RPMI8226 (cell line): Measurements from ENCODE around the gene ZNF322.
"Not testable (repeated sequence)": the region's sequence is repeated elsewhere in the genome, so short reads cannot be mapped to it uniquely, and the experiment has no call there.

Experiments used
- DNase-seq: peaks from one replicate; pipeline ENCODE4 v3.0.0-alpha.2; 2015

The ZNF322 gene

DNA sequence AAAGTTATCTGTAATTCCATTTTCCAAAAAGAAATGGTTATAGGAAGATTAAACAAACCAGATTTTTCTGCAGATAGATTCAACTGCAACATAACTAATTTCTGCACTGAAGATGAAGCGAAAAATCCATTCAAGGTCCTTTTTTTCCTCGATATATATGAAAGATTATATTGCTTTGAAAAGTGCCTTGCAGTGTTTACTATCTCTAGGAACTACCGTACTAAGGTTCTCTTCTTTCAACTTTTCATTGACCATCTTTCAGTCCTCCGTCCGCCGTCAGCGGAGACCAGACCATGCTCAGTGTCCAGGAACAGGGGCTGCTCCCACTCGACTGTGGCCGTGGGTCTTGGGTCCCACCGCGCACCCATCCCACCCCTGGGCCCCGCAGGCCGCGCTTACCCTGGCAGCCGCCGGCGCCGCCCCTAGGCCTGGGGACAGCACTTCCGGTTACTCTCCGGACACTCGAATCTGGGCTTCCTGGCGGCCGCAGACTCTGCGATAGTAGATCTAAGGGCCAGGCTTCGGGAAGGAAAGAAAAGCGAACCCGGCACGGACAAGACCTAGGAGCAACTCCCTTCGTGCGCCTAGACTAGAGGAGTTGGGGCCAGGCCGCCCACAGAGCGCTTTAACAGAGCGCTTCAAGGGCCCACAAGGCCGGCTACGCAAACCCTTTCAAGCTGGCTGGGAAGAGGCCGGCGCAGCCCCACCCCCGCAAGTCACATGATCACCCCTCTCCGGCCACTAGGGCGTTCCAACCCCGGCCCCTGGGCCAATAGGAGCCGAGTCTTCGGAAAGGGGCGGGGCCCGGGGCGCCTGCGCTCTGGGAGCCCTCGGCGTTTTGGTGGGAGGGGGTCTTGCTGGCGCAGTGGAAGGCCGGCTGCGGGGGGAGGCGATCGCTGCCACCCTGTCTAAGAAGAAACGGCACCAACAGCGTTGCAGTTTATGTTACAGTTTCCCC lies at the start of gene ZNF322:
ZNF322 (minus strand) TSS at position 705 of the 958 bp plus-strand sequence. CDS start 21,193 bp downstream, outside the sequence.
- DNase-seq = peak; percentile 98

- DNase-seq = not testable (repeated sequence)
Measured at GRCh38 chr6:26705780-26706179, 46.2 kb upstream of the ZNF322 start.

GRCh38 chr6:26705352-26705751 lies 45.8 kb upstream of the ZNF322 start:
- DNase-seq = not testable (repeated sequence)

GRCh38 chr6:26701023-26701747 lies 41.6 kb upstream of the ZNF322 start:
- not testable (repeated sequence) for DNase-seq

GRCh38 chr6:26697496-26697895 lies 38.0 kb upstream of the ZNF322 start:
- not testable (repeated sequence) for DNase-seq

- DNase-seq = not testable (repeated sequence)
Measured at GRCh38 chr6:26689324-26689947, 29.9 kb upstream of the ZNF322 start.

- not testable (repeated sequence) for DNase-seq
Measured at GRCh38 chr6:26682435-26683042, 23.0 kb upstream of the ZNF322 start.

GRCh38 chr6:26673287-26673686 lies 13.7 kb upstream of the ZNF322 start:
- not testable (repeated sequence) for DNase-seq

GRCh38 chr6:26670558-26670957 lies 11.0 kb upstream of the ZNF322 start:
- DNase-seq = not testable (repeated sequence)

GRCh38 chr6:26670003-26670402 lies 10.5 kb upstream of the ZNF322 start:
- DNase-seq = not testable (repeated sequence)

- peak; percentile 37 for DNase-seq
Measured at GRCh38 chr6:26660000-26660361, 435 bp upstream of the ZNF322 start.

DNA sequence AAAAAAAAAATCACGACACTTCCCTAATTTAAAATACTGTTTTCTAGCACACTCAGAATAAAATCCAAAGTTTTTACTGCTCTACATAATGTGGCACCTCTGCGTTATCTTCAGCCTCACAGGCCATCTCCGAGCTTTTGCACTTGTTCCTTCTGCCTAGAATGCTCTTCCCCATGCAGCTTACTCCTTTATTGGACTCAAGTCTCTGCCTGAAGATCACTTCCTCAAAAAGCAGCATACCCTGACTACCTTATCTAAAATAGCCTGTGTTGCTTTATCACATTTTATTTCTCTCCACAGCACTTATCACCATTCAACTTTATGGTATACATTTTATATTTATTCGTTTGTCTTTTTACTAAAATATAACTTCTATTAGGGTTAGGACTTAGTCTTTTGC lies 2.3 kb downstream of the ZNF322 start:
- no peak for DNase-seq

DNA sequence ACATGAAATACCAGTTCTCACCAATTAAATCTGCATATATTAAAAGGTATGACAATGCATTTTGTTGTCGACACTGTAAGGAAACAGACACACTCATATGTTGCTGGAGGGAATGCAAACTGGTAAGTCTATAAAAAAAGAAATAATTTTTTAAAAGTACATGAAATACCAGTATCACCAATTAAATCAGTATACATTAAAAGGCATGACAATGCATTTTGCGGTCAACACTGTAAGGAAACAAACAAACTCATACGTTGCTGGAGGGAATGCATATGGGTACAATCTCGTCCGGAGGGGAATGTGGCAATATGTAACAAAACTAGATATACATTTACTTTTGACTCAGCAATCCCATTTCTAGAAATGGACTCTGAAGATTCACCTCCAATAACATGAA lies 6.5 kb downstream of the ZNF322 start:
- DNase-seq = no peak

GRCh38 chr6:26651133-26651781 lies 8.3 kb downstream of the ZNF322 start:
- no peak for DNase-seq

DNA sequence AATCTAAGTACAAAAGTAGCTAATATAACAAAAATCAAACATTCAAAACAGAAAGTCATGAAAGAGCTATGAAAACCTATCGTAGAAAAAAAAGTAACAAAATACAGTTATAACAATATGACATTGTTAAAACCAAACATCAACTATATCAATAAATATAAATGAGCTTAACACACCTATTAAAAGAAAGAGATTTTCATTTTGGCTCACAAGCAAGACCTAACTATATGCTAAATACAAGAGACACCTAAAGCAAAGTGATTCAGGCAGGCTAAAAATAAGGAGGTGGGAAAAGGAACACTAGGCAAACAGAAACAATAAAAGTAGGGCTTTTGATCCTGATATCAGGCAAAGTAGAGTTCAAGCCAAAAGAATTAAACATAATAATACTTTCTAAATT lies 13.5 kb downstream of the ZNF322 start:
- DNase-seq = no peak

DNA sequence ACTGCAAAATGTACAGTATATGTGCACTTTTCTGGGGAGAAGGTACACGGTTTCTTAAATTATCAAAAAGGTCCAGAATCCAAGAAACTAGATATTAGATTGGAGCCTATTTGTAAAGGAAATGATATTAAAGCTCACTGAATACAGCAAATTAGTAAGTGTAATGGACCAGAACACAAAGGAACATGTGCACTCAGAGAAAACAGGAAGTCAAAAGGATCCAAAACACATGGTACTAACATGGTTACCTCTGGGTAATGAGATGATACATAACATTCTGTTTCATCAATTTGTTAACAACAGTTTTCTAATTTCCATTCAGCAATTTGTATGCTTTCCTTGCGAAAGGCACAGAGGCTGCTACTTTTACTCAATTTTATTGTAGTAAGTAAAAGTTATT lies 18.7 kb downstream of the ZNF322 start:
- no peak for DNase-seq

DNA sequence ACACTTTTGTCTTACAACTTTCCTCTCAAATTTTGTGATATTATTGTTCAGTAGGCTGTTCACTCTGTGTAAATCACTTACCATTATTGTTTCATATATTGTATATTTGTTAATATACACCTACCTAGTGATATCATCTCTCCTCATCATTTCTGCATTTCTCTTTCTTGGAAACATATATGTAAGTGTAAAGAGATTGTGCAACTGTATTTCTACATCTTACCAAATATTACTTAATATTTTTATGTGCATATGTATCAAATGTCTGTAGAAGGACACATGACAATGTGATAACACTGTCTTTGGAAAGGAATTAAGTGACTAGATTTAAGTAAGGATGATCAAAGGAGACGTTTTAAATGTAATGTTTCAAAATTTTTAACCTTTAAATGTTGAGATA lies 30.2 kb downstream of the ZNF322 start:
- DNase-seq = no peak

- DNase-seq = no peak
Measured at GRCh38 chr6:26627843-26628242, 31.7 kb downstream of the ZNF322 start.

- DNase-seq = no peak
Measured at GRCh38 chr6:26624557-26624956, 35.0 kb downstream of the ZNF322 start.

GRCh38 chr6:26623339-26623859 lies 36.1 kb downstream of the ZNF322 start:
- DNase-seq = no peak

DNA sequence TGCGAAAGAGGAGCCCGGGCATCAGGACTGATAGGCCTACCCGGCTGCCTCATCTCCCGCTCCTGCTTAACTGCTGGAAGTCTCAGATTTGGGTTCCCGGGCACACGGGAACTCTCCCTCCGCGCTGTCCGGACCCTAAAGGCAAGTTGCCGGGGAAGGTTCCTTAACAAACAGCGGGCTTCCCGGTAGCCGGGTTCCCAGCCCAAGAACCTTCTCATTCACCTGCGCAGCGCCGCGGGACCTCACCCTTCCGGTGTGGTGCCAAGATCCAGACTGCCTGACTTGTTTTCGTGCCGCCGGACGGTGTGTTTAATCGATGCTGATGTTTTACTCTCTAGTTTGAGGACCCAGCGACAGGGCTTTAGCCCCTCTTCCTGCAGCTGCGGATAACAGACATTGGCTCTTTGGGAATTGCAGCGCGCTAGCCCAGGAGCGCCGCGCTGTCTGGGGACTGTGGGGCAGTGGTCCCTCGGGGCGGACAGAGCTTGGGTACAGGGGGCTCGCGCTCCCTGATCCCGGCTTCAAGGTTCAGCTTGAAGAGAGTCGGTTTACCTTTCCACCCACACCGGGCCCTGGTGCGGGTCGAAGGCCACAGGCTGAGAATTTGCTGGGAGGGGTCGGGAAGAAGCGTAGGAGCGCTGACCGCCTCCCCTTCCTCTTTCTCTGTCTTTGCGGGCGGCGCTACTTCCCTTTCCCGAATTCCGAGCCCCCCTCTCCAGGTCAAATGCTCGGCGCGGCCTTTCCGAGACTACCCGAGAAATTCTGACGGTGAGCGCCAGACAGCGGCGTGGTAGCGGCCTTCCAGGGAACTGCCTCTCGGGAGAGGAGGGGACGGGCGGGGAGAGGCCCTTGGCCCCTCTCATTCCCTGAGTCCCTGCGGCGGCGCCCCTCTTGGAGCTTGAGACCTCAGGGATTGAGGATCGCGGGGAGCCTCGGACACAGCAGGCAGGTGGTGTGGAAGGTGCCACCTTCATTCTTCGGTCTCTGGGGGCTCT lies 45.6 kb downstream of the ZNF322 start:
- DNase-seq = no peak
